HG03442 (cell line): ENCODE results near the gene GNG7.
"Not testable (repeated sequence)": the region's sequence is repeated elsewhere in the genome, so short reads cannot be mapped to it uniquely, and the experiment has no call there.

ENCODE experiments used
- ATAC-seq: cut with Tn5 transposase; IDR thresholded peaks from one replicate; pipeline ENCODE4 v1.9.1; 2021; ENCODE audit warnings: mild to moderate bottlenecking, moderate library complexity; ENCODE audit not compliant: unreplicated experiment

GNG7 gene

GRCh38 chr19:2625434-2625833 is 77.1 kb downstream of the GNG7 start:
- ATAC-seq, result no peak

GRCh38 chr19:2624537-2625091 is 77.9 kb downstream of the GNG7 start:
- ATAC-seq, result no peak

GRCh38 chr19:2623798-2624197 is 78.7 kb downstream of the GNG7 start:
- ATAC-seq, result no peak

DNA sequence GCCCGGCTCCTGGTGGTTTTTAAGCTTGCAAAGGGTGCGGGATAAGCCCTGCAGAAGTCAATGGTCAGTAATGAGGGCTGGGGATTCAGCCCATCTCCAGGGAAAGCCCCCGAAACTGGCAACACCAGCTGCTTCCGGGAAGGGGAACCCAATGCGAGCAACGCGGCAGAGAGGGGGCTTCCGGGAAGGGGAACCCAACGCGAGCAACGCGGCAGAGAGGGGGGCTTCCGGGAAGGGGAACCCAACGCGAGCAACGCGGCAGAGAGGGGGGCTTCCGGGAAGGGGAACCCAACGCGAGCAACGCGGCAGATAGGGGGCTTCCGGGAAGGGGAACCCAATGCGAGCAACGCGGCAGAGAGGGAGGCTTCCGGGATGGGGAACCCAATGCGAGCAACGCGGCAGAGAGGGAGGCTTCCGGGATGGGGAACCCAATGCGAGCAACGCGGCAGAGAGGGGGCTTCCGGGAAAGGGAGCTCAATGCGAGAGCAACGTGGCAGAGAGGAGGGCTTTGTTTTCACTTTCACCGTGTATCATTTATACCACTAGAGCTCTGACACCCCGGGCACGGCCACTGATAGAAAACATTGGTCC is 80.0 kb downstream of the GNG7 start:
- not testable (repeated sequence) for ATAC-seq

GRCh38 chr19:2619076-2619475 is 83.4 kb downstream of the GNG7 start:
- ATAC-seq, result no peak

GRCh38 chr19:2618611-2619010 is 83.9 kb downstream of the GNG7 start:
- no peak for ATAC-seq

DNA sequence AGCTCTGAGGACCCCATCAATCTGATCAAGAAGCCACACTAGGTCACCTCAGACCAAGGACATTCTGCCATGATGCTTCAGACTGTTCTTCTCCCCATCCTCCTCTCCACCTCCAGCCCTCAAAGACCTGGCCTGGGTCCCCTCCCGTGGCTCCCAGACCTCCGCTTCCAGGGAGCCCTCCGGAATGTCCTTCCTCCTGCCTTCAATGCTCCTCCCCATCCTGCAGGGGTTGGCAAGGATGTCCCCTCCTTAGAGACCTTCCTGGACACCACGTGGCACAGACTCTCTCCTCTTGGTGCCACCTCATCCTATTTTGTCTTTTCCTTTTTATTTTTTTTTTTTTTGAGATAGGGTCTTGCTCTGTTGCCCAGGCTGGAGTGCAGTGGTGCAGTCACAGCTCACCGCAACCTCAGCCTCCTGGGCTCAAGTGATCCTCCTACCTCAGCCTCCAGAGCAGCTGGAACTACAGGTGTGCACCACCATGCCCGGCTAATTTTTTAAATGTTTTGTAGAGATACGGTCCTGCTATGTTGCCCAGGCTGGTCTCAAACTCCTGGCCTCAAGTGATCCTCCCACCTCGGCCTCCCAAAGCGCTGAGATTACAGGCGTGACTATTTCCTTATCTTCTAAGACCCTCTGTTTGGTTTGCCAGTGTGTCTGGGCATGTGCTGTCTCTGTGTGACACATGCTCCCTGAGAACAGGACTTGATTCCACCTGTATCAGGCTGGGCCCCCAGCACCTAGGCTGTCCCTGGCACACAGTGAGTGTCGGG is 84.9 kb downstream of the GNG7 start:
- ATAC-seq, result no peak

DNA sequence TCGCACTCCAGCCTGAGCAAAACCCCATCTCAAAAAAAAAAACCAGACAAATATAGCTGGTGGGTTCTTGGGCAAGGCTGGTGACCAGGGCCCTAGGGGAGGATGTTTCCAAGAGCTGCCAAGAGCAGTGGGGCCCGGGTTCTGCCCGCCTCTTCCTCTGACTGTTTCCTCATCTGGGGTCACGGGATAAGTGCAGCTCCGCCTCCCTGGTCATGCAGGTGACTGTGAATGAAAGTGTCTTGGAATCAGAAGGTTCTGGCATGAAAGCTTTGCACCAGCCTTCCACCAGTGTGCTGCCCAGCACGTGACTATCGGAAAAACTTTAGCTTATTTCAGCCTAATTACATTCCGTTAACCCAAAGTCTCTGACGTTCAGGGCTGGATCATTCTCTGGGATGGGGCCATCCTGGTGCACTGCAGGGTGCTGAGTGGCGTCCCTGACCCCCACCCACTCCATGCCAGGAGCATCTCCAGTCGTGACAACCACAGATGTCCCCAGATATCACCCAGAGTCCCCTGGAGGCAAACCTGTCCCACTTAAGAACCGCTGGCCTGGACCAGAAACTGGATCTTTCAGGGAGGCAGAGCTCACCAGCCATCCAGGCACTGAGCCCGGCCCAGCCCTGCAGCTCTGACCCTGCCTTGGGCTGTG is 85.6 kb downstream of the GNG7 start:
- ATAC-seq, result no peak

- ATAC-seq, result no peak
Observed at GRCh38 chr19:2615782-2616181, 86.7 kb downstream of the GNG7 start.

DNA sequence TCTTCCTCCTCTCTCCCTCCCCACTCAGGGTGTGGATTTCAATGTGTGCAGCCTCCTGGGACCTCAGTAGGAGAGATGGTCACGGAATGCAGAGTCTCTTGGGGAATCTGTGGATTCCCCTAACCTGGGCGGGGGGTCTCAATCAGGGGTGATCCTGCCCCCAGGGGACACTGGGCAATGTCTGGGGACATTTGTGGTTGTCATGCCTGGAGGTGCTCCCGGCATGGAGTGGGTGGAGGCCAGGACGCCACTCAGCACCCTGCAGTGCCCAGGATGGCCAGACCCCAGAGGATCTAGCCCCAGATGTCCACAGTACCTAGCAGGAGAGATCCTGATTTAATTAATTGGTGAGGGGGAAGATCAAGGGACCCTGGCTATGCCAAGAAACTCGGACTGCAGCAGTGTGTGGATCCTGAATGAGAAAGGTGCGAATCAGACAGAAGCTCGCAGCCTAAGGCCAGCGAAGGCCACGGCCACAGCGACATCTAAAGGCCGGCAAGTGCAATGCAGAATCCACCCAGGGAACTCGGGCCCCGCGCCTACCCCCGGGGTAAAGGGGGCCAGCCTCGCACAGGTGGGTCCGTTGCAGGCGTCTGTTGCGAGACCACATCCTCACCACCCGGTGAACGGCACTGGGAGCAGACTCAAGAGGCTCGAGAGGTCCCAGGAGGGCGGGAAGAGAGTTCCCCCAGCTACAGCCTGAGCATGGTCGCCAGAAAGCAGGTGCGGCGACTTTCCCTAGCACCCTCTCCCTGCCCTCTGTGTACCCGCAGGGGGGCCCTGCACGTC is 88.8 kb downstream of the GNG7 start:
- no peak for ATAC-seq

- no peak for ATAC-seq
Observed at GRCh38 chr19:2612619-2613249, 89.8 kb downstream of the GNG7 start.

DNA sequence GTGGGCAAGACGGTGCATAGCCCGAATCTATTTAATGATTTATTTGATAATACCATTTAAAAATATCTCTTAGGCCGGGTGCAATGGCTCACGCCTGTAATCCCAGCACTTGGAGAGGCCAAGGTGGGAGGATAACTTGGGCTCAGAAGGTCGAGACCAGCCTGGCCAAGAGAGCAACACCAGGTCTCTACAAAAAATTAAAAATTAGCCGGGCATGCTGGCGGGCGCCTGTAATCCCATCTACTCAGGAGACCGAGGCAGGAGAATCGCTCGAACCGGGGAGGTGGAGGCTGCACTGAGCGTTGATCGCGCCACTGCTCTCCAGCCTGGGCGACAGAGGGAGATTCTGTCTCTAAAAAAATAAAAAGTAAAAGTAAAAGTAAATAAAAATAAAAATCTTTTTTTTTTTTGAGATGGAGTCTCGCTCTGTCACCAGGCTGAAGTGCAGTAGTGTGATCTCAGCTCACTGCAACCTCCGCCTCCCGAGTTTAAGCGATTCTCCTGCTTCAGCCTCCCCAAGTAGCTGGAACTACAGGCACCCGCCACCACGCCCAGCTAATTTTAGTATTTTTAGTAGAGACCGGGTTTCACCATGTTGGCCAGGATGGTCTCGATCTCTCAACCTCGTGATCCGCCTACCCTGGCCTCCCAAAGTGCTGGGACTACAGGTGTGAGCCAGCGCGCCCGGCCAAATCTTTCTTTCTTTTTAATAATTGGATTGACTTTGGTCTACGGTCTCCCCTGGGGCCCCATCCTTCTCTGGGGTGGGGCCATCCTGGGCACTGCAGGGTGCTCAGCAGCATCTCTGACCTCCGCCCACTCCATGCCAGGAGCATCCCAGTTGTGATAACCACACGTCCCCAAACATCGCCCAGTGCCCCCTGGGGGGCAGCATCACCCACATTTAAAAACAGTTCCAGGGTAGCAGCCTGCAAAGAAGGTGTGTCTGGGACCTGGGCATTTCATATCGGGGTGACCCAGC is 90.7 kb downstream of the GNG7 start:
- ATAC-seq, result no peak

GRCh38 chr19:2610637-2611482 is 91.6 kb downstream of the GNG7 start:
- no peak for ATAC-seq

DNA sequence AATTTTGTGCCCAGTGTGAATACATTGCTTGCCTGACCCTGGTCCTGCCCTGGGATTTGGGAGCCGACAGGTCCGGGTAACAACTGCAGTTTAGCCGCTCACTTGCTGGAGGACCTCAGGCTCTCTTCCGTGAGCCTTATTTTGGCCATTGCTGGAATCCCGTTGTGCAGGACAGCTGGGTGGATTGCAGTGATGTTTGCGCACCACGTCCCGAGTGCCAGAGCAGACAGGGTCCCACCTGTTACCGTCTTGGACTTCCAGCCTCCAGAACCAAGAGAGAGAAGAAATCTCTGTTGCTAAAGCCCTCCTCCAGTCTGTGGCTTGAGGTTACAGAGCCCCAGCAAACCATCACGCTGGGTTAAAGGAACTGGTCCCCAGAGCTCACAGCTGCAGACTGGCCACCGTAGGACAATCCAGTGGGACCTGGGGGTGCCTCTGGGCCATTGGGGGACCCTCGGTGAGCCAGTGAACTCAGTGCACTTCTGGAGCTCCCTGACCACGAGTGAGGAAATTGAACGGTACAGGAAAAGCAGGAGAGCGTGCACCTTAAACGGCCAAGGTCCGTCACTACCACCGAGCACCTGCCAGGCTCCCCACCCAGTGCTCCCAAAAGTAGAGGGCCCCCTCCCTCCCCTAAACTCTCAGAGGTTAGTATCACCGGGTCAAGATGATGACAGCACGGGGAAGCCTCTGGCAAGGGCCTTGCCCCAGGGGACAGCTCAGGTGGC is 92.9 kb downstream of the GNG7 start:
- ATAC-seq, result no peak

- not testable (repeated sequence) for ATAC-seq
Observed at GRCh38 chr19:2609034-2609388, 93.5 kb downstream of the GNG7 start.

DNA sequence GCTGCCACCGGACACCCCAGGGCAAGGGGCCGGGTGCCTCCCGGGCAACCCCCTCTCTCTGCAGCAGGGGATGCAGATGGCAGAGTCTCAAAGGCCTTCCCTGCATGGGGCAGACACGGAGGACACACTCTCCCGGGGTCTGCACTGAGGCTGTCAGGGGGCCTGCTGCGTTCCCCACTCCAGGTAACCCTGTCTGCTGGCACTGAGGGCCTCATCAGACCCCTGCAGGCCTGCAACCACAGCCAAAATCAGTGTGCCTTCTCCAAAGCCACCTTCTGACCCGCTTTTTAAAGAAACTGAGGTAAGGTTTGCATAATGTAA is 93.9 kb downstream of the GNG7 start:
- ATAC-seq, result no peak

DNA sequence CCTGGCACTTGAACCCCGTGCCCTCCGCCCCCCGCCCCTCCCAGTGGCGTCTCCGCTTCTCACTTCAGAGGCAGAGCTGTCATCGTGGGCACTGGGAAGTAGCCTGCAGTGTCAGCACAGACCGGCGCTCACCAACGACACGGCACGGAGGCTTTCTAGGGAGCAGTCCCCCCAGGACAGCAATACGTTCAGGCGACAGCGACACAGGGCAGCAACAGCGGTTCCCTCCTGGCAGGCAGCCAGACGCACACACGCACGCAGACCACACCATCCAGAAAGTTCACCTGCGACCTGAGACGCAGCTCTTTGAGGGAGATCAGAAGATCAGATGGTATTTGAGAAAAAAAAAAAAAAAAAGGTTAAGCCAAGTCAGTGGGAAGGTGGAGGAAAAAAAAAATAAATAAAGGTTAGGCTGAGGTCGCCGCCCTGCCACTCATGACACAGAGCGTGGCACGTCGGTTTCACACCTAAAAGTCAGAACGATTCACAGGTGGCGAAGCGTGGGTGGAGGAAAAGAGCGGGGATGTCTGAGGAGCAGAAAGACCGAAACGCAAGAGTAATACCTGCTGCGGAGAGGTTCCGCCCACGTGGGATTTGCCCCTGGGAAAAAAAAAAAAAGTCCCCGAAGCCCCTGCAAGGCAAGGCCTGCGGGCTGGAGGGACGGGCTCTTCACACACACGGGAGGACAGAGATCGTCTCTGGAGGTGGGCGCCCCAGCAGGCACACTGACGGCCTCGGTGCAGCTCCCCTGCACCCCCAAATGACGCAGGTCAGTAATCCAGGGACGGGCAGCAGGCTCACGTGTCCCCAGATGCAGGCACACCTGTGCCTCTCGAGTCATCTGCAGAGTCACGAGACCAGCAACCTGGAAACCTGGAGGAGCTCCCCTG is 94.5 kb downstream of the GNG7 start:
- ATAC-seq, result peak; percentile 29
